NCI-H2107 treated with DMSO at 0.1 percent for 48 hours (cell line): ENCODE data around the gene CREBL2.
"Not testable (repeated sequence)": the region's sequence is repeated elsewhere in the genome, so short reads cannot be mapped to it uniquely, and the experiment has no call there.

Experiments
- DNase-seq: peaks from one replicate; lab custom pipeline; 2025; ENCODE audit not compliant: unreplicated experiment; lab: John Stamatoyannopoulos, UW

Gene CREBL2

DNA sequence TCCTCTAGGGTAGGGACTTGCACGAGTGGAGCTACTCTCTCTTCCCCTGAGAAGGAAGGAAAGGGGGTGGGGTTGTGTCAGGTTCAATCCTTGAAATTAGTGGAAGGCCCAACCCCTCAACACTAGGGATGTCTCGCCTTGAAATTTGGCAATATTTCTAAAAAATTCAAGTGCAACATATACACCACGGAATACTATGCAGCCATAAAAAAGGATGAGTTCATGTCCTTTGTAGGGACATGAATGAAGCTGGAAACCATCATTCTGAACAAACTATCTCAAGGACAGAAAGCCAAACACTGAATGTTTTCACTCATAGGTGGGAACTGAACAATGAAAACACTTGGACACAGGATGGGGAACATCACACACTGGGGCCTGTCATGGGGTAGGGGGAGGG lies 15.1 kb upstream of the CREBL2 start:
- not testable (repeated sequence) for DNase-seq

GRCh38 chr12:12598864-12599263 lies 12.8 kb upstream of the CREBL2 start:
- no peak for DNase-seq

DNA sequence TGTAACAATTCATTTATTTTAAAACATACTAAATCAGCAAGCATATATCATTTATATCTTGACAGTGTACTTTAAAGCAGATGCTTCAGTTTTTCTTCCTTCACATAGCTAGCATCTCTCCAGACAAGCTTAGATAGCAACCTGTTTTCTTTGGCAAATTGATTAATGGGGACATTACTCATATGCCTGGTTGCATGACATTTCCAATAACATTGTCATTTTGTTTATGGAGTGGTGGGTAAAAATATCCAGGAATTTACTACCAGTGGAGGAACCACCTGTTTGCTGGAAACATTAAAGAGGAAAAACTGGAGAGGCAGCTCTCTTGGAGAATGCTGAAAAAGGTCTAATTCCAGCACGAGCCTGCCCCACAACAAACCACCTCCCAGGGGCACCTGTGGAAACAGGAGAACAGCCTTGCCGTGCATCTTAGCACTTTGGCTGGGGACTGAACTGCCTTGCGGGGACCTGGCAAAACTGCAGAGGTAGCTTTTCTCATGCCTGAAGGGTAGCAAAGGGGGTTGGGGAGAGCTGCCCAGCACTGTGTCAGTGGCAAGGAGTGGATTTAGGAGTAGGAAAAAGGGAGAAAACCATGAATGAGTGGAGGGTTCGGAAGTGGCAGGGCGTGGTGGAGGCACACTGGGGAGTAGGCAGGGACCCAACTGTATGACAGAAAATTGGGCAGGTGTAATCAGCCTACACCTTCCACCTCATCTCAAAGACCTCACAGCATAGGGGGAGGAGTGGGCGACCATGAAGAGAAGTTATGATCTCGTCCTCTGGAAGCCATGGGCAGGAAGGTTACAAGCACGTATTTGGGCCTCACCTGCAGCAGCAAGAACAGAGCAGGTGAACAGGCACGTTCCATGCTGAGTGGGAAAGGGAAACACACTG lies 11.7 kb upstream of the CREBL2 start:
- no peak for DNase-seq

GRCh38 chr12:12600659-12601058 lies 11.0 kb upstream of the CREBL2 start:
- no peak for DNase-seq

DNA sequence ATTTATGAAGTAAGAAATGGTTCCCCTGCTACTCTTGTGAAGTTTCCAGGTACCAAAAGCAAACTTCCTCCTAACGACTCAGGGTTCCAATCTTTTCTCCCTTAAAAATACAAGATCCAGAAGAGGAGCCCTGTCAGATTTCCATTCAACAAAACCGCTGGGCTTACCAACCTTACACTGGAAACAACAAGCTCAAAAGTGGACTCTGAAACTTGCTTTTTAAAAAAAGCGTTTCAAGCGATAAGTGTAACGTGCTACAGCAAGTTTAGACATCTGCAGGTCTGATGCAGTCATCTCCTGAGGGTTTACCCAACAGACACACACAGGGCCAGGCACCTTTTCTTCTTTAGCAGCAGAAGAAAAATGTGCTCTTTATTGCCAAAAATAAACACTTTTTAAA lies 6.9 kb upstream of the CREBL2 start:
- no peak for DNase-seq

DNA sequence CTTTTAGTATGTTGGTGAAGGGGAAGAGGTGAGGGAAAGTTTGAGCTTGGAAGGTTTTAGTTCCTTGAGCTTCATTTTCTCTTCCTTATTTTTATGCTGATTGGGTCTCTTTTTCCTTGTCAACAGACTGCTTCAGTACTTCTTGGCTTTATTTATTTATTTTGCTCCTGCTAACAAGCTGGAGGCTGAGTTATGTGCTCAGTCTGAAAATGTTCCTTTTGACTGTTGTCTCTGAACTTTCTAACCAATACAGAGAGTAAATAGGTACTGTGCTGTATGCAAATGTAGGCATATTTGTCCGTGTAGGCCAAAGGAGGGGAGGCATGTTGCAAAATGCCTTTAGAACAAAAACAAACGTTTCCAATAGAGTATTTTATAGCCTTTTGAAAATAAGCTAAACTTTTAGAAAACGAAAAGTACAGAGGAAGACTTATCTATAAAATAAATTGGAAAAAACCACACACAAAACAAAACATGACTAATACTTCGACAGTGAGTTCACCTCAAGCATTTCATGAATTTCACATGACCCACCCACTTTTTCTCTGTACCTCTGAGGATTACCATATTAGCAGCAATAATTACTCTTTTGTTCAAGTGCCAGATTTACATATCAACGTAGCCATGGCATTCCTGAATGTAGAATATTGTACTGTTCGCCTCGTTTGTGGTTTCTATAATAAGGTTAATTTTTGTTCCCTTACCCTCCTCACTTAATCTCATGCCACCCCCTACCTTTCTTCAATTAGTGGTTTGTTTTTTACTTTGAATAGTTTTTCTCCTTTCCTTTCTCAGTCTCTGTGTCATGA lies 4.7 kb upstream of the CREBL2 start:
- no peak for DNase-seq

- peak; percentile 76 for DNase-seq
Measured at GRCh38 chr12:12608557-12608957, 3.1 kb upstream of the CREBL2 start.

DNA sequence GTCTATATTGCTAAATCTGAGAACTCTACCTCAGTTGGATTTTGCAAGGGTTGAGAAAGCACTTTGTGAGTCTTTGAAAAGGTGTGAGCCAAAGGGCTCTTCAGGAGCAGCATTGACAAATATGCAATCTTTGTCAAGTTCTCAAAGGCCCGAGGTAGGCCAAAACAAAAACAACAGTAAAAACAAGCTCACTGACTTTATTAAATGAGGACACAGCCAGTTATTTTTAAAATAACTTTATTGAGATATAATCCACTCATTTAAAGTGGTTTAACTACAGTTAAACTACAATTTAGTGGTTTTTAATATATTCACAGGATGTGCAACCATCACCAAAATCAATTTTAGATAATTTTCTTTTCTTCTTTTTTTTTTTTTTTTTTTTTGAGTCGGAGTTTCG lies 2.0 kb upstream of the CREBL2 start:
- DNase-seq = no peak

GRCh38 chr12:12610711-12611110 lies 965 bp upstream of the CREBL2 start:
- no peak for DNase-seq

DNA sequence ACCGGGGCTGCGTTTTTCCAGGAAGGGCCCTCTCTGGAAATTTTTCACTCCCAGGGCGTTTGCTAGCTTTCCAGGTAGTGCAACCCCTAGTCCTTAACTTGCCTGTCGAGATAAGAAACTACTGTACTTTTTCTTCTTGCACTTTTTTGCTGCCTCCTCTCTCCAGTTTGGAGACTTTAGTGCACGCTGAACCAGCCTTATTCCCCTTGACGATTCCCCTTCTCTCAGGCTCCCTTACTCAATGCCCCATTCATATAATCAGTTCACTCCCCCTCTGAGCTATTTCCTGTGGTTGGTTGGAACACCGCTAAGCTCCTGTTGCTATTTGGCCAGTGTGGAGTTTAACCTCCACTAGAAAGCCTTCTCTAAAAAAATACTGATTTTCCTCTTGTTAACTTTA lies 682 bp downstream of the CREBL2 start:
- DNase-seq = peak; percentile 32

- DNase-seq = no peak
Measured at GRCh38 chr12:12613344-12613743, 1.7 kb downstream of the CREBL2 start.

DNA sequence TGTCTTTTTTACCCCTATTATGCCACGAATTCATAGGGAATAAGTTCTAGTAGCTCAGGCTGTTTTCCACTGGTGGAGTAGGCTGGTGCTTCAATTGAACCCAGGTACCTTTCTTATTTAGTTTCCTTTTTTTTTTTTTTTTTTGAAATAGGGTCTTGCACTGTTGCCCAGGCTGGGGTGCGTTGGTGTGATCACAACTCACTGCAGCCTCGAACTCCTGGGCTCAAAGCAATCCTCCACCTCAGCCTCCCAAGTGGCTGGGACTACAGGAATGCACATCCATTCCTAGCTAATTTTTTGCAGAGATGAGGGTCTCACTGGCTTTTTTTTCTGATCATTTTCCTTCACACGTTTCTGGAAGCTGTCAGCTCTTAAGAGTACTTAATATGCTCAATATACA lies 2.7 kb downstream of the CREBL2 start:
- DNase-seq = no peak

GRCh38 chr12:12616512-12617310 lies 5.0 kb downstream of the CREBL2 start:
- DNase-seq = no peak

GRCh38 chr12:12618064-12618463 lies 6.4 kb downstream of the CREBL2 start:
- DNase-seq = not testable (repeated sequence)

- no peak for DNase-seq
Measured at GRCh38 chr12:12620730-12621315, 9.1 kb downstream of the CREBL2 start.

DNA sequence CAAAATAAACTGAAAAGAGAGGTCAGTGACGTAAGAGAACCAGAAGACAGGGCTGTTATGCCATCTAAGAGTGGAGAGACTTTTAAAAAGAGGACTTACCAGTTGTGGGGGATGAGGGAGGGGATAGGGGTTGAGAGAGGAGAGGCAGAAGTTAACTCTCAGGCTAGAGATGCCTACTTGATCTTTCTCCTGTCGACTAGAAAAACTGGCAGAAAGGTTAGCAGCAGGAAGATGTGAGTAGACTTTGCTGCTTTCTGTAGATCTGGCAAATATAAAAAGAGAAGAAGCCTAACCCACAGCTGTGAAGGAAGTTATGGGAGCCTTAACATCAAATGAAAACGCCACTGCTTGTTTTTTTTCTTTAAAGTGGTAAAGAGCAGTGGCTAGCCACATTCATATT lies 10.7 kb downstream of the CREBL2 start:
- no peak for DNase-seq

GRCh38 chr12:12624498-12624992 lies 12.9 kb downstream of the CREBL2 start:
- no peak for DNase-seq

- no peak for DNase-seq
Measured at GRCh38 chr12:12626471-12626870, 14.8 kb downstream of the CREBL2 start.

DNA sequence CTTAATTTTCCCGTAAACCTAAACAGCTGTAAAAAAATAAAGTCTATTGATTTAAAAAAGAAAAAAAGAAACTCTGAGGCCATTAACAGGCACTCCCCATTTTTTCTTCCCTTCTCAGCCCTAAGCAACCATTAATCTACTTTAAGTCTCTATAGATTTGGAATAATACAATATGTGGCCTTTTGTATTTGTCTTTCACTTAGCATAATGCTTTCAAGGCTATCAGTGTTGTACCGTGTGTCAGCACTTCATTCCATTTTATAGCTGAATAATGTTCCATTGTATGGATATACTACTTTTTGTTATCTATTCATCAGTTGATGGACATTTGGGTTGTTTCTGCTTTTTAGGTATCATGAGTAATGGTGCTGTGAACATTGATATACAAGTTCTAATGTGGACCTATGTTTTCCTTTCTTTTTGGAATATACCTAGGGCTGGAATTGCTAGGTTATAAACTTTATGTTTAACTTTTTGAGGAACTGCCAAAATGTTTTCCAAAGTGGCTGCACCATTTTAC lies 15.7 kb downstream of the CREBL2 start:
- no peak for DNase-seq

GRCh38 chr12:12628013-12628412 lies 16.3 kb downstream of the CREBL2 start:
- DNase-seq = no peak

DNA sequence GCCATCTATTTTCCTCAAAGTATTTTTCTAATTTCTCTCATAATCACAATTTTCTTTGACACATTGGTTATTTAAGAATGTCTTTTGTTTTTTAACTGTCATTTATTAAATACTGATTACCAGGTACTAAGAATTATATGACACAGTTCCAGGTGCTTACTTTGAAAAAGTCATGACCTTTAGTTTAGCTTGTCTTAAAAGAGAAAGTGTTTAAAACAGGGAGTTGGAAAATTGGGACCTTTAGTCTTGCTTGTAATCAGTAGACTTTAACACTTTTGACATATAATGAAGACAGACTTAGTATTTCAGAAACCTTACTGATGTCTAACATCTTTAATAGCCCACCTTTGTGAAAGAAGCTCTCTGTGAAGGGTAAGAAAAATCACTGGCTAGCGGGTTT lies 19.2 kb downstream of the CREBL2 start:
- no peak for DNase-seq
